T-helper 1 cell treated with Interleukin-12 subunit alpha and Interleukin-12 subunit beta and Interleukin-4 antibody, amounts not matched to agents 30 ng/mL and 1 ng/mL, for 36 hours (primary cell): ENCODE data around the gene HJV. TPM values are rescaled to one million over a fixed set of nuclear protein-coding genes. Genes with fewer than 3 reads are reported as not detected.

Experiments used
- intact Hi-C: fragments of 100-400 bp; cut with micrococcal nuclease; formaldehyde crosslinking; loops from one replicate; pipeline ENCODE4 v1.15.1; 2024
- total RNA-seq: library from RNA; stranded (reverse); gene quantifications from 2 replicates; pipeline ENCODE4 v1.2.3, GENCODE V29; 2022

Gene HJV
- total RNA-seq, 1 donor from 2014 or later = not detected

- intact Hi-C loops = loop anchor here (1.0 to 2.0 kb wide), 7 partner anchors 15 to 120 kb away; partner anchors contain the start of genes ANKRD34A, LIX1L, PIAS3 and POLR3GL
These were observed 42.4 kb downstream of the HJV start for GRCh38 chr1:145978854-145979745.

- intact Hi-C loops = loop anchor here (1.0 to 2.0 kb wide), 2 partner anchors 20 to 120 kb away; partner anchors contain the start of genes LIX1L and PIAS3
These were observed 43.1 kb downstream of the HJV start for GRCh38 chr1:145978471-145978853.

GRCh38 chr1:145977486-145978470 lies 43.8 kb downstream of the HJV start:
- intact Hi-C loops = loop anchor here (1.0 to 2.0 kb wide), 5 partner anchors 19 to 131 kb away; partner anchors contain the start of genes LIX1L and PIAS3

GRCh38 chr1:145977016-145977415 lies 44.5 kb downstream of the HJV start:
- intact Hi-C loops = loop anchor here (1.0 kb wide), 3 partner anchors 36 to 131 kb away; no protein-coding TSS in a partner anchor

- intact Hi-C loops = no loop called here
These were observed 46.3 kb downstream of the HJV start for GRCh38 chr1:145975216-145975615.

- intact Hi-C loops = no loop called here
These were observed 46.8 kb downstream of the HJV start for GRCh38 chr1:145974721-145975120.

- intact Hi-C loops = no loop called here
These were observed 49.0 kb downstream of the HJV start for GRCh38 chr1:145972580-145972979.

Other genes with a start within 250 kb of the HJV start
- gene RNF115, start 197.6 kb downstream of the HJV start, total RNA-seq = 18.1 and 19.9 TPM in 2 replicates
- 32.8 and 35.3 TPM in 2 replicates for gene POLR3C, start 197.5 kb downstream of the HJV start, total RNA-seq
- 2.9 and 3.6 TPM in 2 replicates for gene NUDT17, start 176.1 kb downstream of the HJV start, total RNA-seq
- gene PIAS3, start 162.7 kb downstream of the HJV start, total RNA-seq = 25.5 and 27.3 TPM in 2 replicates
- gene ANKRD35, start 135.9 kb downstream of the HJV start, total RNA-seq = 0.83 and 0.88 TPM in 2 replicates
- gene ITGA10, start 111.7 kb downstream of the HJV start, total RNA-seq = 1.6 and 1.7 TPM in 2 replicates
- 30.9 and 37.5 TPM in 2 replicates for gene PEX11B, start 103.0 kb downstream of the HJV start, total RNA-seq
- gene RBM8A, start 94.3 kb downstream of the HJV start, total RNA-seq = 196 and 197 TPM in 2 replicates
- gene LIX1L, start 63.7 kb downstream of the HJV start, total RNA-seq = 38.9 and 39.0 TPM in 2 replicates
- 1.2 and 2.3 TPM in 2 replicates for gene ANKRD34A, start 57.2 kb downstream of the HJV start, total RNA-seq
- gene POLR3GL, start 57.0 kb downstream of the HJV start, total RNA-seq = 17.8 and 21.0 TPM in 2 replicates
- 456 and 471 TPM in 2 replicates for gene TXNIP, start 25.2 kb downstream of the HJV start, total RNA-seq
- gene NBPF10, start 123.1 kb upstream of the HJV start, total RNA-seq = 5.8 and 6.3 TPM in 2 replicates
- 50.8 and 52.4 TPM in 2 replicates for gene NOTCH2NLA, start 207.3 kb upstream of the HJV start, total RNA-seq